ENCODE data around the gene GRK1.

Gene GRK1

GRCh38 chr13:113732961-113733950 lies 66.2 kb downstream of the GRK1 start:
- TF ChIP-seq CTCF (IDR thresholded peaks at IDR 0.05; ENCODE audit: low read depth, low read length, missing control alignments), result no peak
- no peak overlapping the region for H3K4me3 ChIP-seq (ENCODE audit: low read depth, low read length)
- no peak for DNase-seq (ENCODE audit: low read depth)
- in situ Hi-C loops (cut with HindIII; ENCODE audit: low sequenced_read_pairs), result no loop called here

- H3K4me3 ChIP-seq (ENCODE audit: low read depth, low read length), result no peak overlapping the region
- TF ChIP-seq CTCF (IDR thresholded peaks at IDR 0.05; ENCODE audit: low read depth, low read length, missing control alignments), result no peak
- in situ Hi-C loops (cut with HindIII; ENCODE audit: low sequenced_read_pairs), result no loop called here
Measured at GRCh38 chr13:113734099-113734825, 67.2 kb downstream of the GRK1 start.

GRCh38 chr13:113734826-113735125 lies 67.8 kb downstream of the GRK1 start:
- DNase-seq (ENCODE audit: low read depth), result no peak
- H3K4me3 ChIP-seq (ENCODE audit: low read depth, low read length), result no peak overlapping the region
- in situ Hi-C loops (cut with HindIII; ENCODE audit: low sequenced_read_pairs), result no loop called here
- TF ChIP-seq CTCF (IDR thresholded peaks at IDR 0.05; ENCODE audit: low read depth, low read length, missing control alignments), result no peak

More at GRCh38 chr13:113734099-113734825, 67.2 kb downstream of the GRK1 start:
- DNase-seq (ENCODE audit: low read depth), result no peak

GRCh38 chr13:113735194-113735593 lies 68.2 kb downstream of the GRK1 start:
- no peak for DNase-seq (ENCODE audit: low read depth)
- TF ChIP-seq CTCF (IDR thresholded peaks at IDR 0.05; ENCODE audit: low read depth, low read length, missing control alignments), result no peak
- in situ Hi-C loops (cut with HindIII; ENCODE audit: low sequenced_read_pairs), result no loop called here
- H3K4me3 ChIP-seq (ENCODE audit: low read depth, low read length), result no peak overlapping the region

GRCh38 chr13:113735750-113736149 lies 68.7 kb downstream of the GRK1 start:
- no peak for TF ChIP-seq CTCF (IDR thresholded peaks at IDR 0.05; ENCODE audit: low read depth, low read length, missing control alignments)
- no peak for DNase-seq (ENCODE audit: low read depth)
- in situ Hi-C loops (cut with HindIII; ENCODE audit: low sequenced_read_pairs), result no loop called here
- H3K4me3 ChIP-seq (ENCODE audit: low read depth, low read length), result no peak overlapping the region

GRCh38 chr13:113736258-113736731 lies 69.3 kb downstream of the GRK1 start:
- DNase-seq (ENCODE audit: low read depth), result no peak
- TF ChIP-seq CTCF (IDR thresholded peaks at IDR 0.05; ENCODE audit: low read depth, low read length, missing control alignments), result no peak
- in situ Hi-C loops (cut with HindIII; ENCODE audit: low sequenced_read_pairs), result no loop called here
- H3K4me3 ChIP-seq (ENCODE audit: low read depth, low read length), result no peak overlapping the region

Measured in astrocyte of the cerebellum (primary cell).